Measurements from ENCODE around the gene NATD1. TPM values are rescaled to one million over a fixed set of nuclear protein-coding genes. Genes with fewer than 3 reads are reported as not detected.

Gene NATD1
- total and polyA plus RNA-seq, 2 experiments from 2014 or later = 3.6 to 5.0 TPM

GRCh38 chr17:21285164-21286065 is 32.2 kb upstream of the NATD1 start:
- DNase-seq = peak; percentile 78
- in situ Hi-C loops (cut with MboI) = no loop called here
- Histone ChIP-seq H3K79me2 (ENCODE audit: insufficient read depth) (peaks cover 57% of the 10 kb centered on the region), H3K4me3 (peak overlapping the region; percentile 88), H3K36me3 (ENCODE audit: low read depth) (no peaks in the 10 kb centered on the region), H3F3A (ENCODE audit: insufficient read depth) (peaks cover 48% of the 10 kb centered on the region), H3K9me3 (ENCODE audit: low read depth) (no peaks in the 10 kb centered on the region), H3K4me1 (ENCODE audit: insufficient read depth) (peaks cover 46% of the 10 kb centered on the region), H3K9me2 (ENCODE audit: insufficient read depth) (no peaks in the 10 kb centered on the region), H3K27ac (peak overlapping the region; percentile 96), H3K9ac (peak overlapping the region; percentile 98), H2AFZ (no peak overlapping the region), H3K4me2 (ENCODE audit: unreplicated experiment) (peak overlapping the region; percentile 97), H3K27me3 (replicated peaks; ENCODE audit: insufficient read depth) (no peaks in the 10 kb centered on the region), H4K20me1 (ENCODE audit: insufficient read depth) (no peaks in the 10 kb centered on the region)
- WGBS, 2 experiments (ENCODE audit: low coverage in 1 of 2, low lambda C conversion rate in 2 of 2, missing lambda C conversion rate in 2 of 2) = 1 to 3% methylated on average over 14 to 16 of the region's 16 CpGs
- TF ChIP-seq EZH2phosphoT487 (IDR thresholded peaks at IDR 0.05; ENCODE audit: insufficient read depth, low read depth) = no peak
- TF ChIP-seq EZH2 (IDR thresholded peaks at IDR 0.05; ENCODE audit: insufficient read depth, poor library complexity, severe bottlenecking) = no peak

DNA sequence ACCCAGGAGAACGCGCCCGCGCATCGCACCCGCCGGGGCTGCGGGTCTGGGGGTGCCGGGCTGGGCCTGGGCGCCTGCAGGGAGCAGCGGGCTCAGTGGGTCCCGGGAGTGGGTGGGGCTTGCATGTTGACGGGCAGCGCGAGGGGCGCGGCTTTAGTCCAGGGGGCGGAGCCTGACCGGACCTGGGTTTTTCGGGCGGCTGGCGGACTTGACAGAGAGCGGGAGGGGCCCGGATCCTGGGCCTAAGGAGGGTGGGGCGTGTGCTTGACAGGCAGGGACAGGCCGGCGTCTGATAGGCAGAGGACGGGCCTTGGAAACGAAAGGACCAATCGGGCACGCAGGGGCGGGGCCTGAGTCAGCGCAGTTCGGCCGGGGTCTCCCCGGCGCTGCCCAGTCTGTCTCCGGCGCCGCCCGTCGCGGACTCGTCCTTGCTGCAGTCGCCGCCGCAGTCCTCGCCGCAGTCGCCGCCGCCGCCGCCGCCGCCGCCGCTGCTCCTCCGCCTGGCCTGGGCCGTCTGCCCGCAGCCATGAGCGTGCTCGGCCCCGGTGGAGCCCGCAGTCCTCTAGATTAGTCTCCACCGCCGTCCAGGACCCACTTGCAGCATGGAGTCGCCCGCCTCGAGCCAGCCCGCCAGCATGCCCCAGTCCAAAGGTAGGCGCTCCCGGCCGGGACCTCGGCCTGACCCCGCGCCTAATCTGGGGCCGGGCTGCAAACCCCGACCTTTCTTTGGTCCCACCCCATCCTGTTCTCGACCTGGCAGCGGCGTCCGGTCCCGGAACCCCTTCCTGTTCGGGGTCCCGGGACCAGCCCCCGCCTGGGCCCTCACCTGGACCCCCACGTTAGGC is 31.3 kb upstream of the NATD1 start, which contains the start of gene MAP2K3:
Gene MAP2K3 (plus strand): TSS at position 393 of the 845 bp plus-strand sequence. CDS start 210 bp downstream, at position 603.
- Histone ChIP-seq H3F3A (ENCODE audit: insufficient read depth) (peaks cover 48% of the 10 kb centered on the region), H2AFZ (peak within 1 kb of the TSS; percentile 55), H3K4me2 (ENCODE audit: unreplicated experiment) (peak within 1 kb of the TSS; percentile 97), H3K9me3 (ENCODE audit: low read depth) (no peaks in the 10 kb centered on the region), H3K9me2 (ENCODE audit: insufficient read depth) (no peaks in the 10 kb centered on the region), H3K9ac (peak within 1 kb of the TSS; percentile 98), H3K27me3 (replicated peaks; ENCODE audit: insufficient read depth) (no peaks in the 10 kb centered on the region), H3K4me3 (peak within 1 kb of the TSS; percentile 88), H3K27ac (peak within 1 kb of the TSS; percentile 96), H3K79me2 (ENCODE audit: insufficient read depth) (peaks cover 49% of the 10 kb centered on the region), H4K20me1 (ENCODE audit: insufficient read depth) (no peaks in the 10 kb centered on the region), H3K36me3 (ENCODE audit: low read depth) (no peaks in the 10 kb centered on the region), H3K4me1 (ENCODE audit: insufficient read depth) (peaks cover 38% of the 10 kb centered on the region)
- TF ChIP-seq EZH2 (IDR thresholded peaks at IDR 0.05; ENCODE audit: insufficient read depth, poor library complexity, severe bottlenecking) = no peak
- TF ChIP-seq EZH2phosphoT487 (IDR thresholded peaks at IDR 0.05; ENCODE audit: insufficient read depth, low read depth) = no peak
- WGBS, 2 experiments (ENCODE audit: low coverage in 1 of 2, low lambda C conversion rate in 2 of 2, missing lambda C conversion rate in 2 of 2) = 0 to 2% methylated on average over 43 to 52 of the region's 88 CpGs
- in situ Hi-C loops (cut with MboI) = no loop called here
- DNase-seq = peak; percentile 100

DNA sequence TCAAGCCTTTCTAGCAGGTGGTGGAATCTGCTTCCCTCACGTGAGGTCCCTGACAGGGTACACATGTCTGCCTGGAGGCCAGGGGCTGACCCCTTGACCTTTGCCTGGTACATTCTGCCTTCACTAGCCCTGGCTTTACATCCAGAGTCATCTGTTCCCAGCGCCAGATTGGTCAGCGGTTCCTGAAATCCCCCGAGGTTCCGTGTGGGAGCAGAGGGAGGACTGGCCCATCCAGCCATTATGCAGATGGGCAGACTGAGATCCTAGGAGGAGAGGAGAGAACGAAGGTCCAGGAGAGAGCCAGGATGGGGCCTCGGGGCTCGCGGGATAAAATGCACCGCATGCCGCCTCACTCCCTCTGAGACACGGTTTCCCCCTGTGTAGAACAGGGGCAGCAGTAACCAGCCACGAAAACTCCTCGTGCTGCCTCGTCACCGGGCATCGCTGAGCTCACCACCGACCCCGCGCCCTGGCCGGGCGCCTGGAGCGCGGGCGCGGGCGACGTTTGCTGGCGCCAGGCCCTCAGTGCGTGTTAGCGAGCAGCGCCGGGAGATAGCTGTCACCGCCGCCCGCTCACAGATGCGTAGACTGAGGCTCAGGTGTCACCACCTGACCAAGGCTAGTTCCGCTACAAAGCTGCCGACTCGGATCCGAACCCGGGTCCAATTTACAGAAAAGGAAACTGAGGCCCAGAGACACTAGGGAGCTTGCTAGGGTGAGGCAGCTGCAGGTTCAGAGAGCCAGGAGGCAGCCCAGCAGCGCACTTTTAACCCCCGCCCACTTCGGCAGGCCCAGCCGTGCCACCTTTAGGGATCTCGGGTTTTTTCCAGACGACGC is 30.5 kb upstream of the NATD1 start:
- WGBS, 2 experiments (ENCODE audit: low coverage in 1 of 2, low lambda C conversion rate in 2 of 2, missing lambda C conversion rate in 2 of 2) = 31 to 35% methylated on average over 48 to 49 of the region's 49 CpGs
- Histone ChIP-seq H3K9ac (peak overlapping the region; percentile 68), H3K4me3 (peak overlapping the region; percentile 88), H3K27ac (peak overlapping the region; percentile 87), H3K4me2 (ENCODE audit: unreplicated experiment) (peak overlapping the region; percentile 66), H4K20me1 (ENCODE audit: insufficient read depth) (no peaks in the 10 kb centered on the region), H3K9me2 (ENCODE audit: insufficient read depth) (no peaks in the 10 kb centered on the region), H3K9me3 (ENCODE audit: low read depth) (no peaks in the 10 kb centered on the region), H3K79me2 (ENCODE audit: insufficient read depth) (peaks cover 40% of the 10 kb centered on the region), H3K27me3 (replicated peaks; ENCODE audit: insufficient read depth) (no peaks in the 10 kb centered on the region), H3K4me1 (ENCODE audit: insufficient read depth) (peaks cover 32% of the 10 kb centered on the region), H3F3A (ENCODE audit: insufficient read depth) (peaks cover 48% of the 10 kb centered on the region), H2AFZ (peak overlapping the region; percentile 55), H3K36me3 (ENCODE audit: low read depth) (no peaks in the 10 kb centered on the region)
- in situ Hi-C loops (cut with MboI) = no loop called here
- peak; percentile 67 for DNase-seq
- no peak for TF ChIP-seq EZH2phosphoT487 (IDR thresholded peaks at IDR 0.05; ENCODE audit: insufficient read depth, low read depth)
- TF ChIP-seq EZH2 (IDR thresholded peaks at IDR 0.05; ENCODE audit: insufficient read depth, poor library complexity, severe bottlenecking) = no peak
